Measurements from ENCODE around the gene RHOXF2. TPM values are rescaled to one million over a fixed set of nuclear protein-coding genes. Genes with fewer than 3 reads are reported as not detected.

Gene RHOXF2
- total RNA-seq, 1 donor from 2014 or later = not detected

DNA sequence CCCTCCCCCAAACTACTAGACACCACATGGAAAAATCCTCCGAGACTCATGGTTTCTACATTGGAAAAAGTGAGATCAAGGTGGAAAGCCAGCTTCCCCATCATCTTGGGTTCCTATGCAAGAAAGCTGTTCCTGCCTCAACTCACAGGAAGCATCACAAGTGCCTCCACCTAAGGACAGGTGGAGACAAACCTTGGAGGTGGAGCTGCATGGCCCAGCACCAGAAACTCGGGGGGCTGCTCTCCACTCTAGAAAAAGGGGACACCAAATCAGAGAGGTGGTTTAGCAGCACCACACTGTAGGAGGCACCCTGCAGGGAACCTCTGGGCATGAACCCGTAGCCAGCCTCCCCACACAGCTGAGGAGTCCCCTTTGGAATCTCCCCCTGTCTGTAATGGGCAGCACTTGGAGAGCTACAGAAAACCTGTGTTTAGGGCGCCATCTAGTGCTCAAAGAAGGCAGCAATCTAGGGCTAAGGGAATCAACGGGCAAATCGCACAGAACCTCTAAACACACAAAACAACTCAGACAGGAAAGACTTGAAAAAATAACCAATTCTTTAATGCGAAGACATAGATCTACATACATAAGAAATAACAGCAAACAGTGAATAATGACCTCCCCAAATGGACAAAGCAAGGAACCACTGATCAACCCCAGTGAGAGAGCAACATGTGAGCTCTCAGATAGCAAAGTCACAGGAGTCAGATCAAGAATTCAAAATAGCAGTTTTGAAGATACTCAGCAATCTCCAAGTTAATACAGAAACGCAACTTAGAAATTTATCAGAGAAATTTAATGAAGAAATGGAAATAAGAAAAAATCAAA, 55.2 kb downstream of the RHOXF2 start:
- H3K4me3 Mint-ChIP-seq (ENCODE audit: unreplicated experiment) = no peak overlapping the region
- DNase-seq (ENCODE audit: low spot score) = peak; percentile 55
- no peaks in the 10 kb centered on the region for H3K4me1 Mint-ChIP-seq (ENCODE audit: unreplicated experiment)

More for the DNA sequence above, 55.2 kb downstream of the RHOXF2 start:
- no peak for TF ChIP-seq CTCF (IDR thresholded peaks at IDR 0.05; ENCODE audit: unreplicated experiment)
- no peaks in the 10 kb centered on the region for H3K36me3 Mint-ChIP-seq (ENCODE audit: low read depth, unreplicated experiment)
- H3K27ac Mint-ChIP-seq (ENCODE audit: unreplicated experiment) = no peak overlapping the region
- H3K9me3 Mint-ChIP-seq (ENCODE audit: unreplicated experiment) = no peaks in the 10 kb centered on the region
- H3K27me3 Mint-ChIP-seq (ENCODE audit: unreplicated experiment) = no peaks in the 10 kb centered on the region

Other genes with a start within 250 kb of the RHOXF2 start
- gene NKAP, start 214.9 kb upstream of the RHOXF2 start, total RNA-seq (ENCODE audit: unreplicated experiment) = 7.5 TPM
- not detected for gene RHOXF2B, start 80.9 kb upstream of the RHOXF2 start, total RNA-seq (ENCODE audit: unreplicated experiment)
- gene RHOXF1, start 42.7 kb upstream of the RHOXF2 start, total RNA-seq (ENCODE audit: unreplicated experiment) = not detected
- gene ZBTB33, start 92.2 kb downstream of the RHOXF2 start, total RNA-seq (ENCODE audit: unreplicated experiment) = 21.0 TPM
- gene TMEM255A, start 152.8 kb downstream of the RHOXF2 start, total RNA-seq (ENCODE audit: unreplicated experiment) = 0.13 TPM
- gene ATP1B4, start 203.5 kb downstream of the RHOXF2 start, total RNA-seq (ENCODE audit: unreplicated experiment) = not detected